Activated CD8-positive, alpha-beta T cell treated with anti-CD3 and anti-CD28 coated beads, Interleukin-2, amount 10 ng/mL, durations not matched to agents 7 days and 5 days (primary cell): ENCODE results near the gene SPP1. TPM values are rescaled to one million over a fixed set of nuclear protein-coding genes. Genes with fewer than 3 reads are reported as not detected.

ENCODE experiments used
- ATAC-seq: fragments of 150-1000 bp; cut with Tn5 transposase; one replicate; pipeline ENCODE4 v1.10.0; 2021; ENCODE audit warnings: moderate library complexity
- CTCF ChIA-PET: fragments of 350-600 bp; sonication (Branson Sonifier 250); formaldehyde crosslinking; loops from one replicate; lab custom pipeline; 2021; ENCODE audit warnings: antibody characterized with exemption; lab: Charles Lee
- POLR2A ChIA-PET: fragments of 350-600 bp; sonication (Branson Sonifier 250); formaldehyde crosslinking; loops from one replicate; lab custom pipeline; 2021; ENCODE audit warnings: antibody characterized with exemption; lab: Charles Lee
- DNase-seq: peaks from one replicate; pipeline ENCODE4 v3.0.0-alpha.2; 2020
- H3K27ac Mint-ChIP-seq: one replicate; pipeline ENCODE4 v1.8.0; 2021; ENCODE audit warnings: mild to moderate bottlenecking, mixed read lengths
- H3K27me3 Mint-ChIP-seq: one replicate; pipeline ENCODE4 v1.8.0; 2021; ENCODE audit warnings: low read depth, mixed read lengths
- H3K36me3 Mint-ChIP-seq: one replicate; pipeline ENCODE4 v1.8.0; 2021; ENCODE audit warnings: low read depth, mixed read lengths
- H3K4me1 Mint-ChIP-seq: one replicate; pipeline ENCODE4 v1.8.0; 2021; ENCODE audit warnings: low read depth, mixed read lengths
- H3K4me3 Mint-ChIP-seq: one replicate; pipeline ENCODE4 v1.8.0; 2021; ENCODE audit warnings: mild to moderate bottlenecking, mixed read lengths
- H3K9me3 Mint-ChIP-seq: one replicate; pipeline ENCODE4 v1.8.0; 2022; ENCODE audit warnings: mixed read lengths; ENCODE audit not compliant: insufficient read depth
- total RNA-seq, 2 experiments: library from RNA; stranded (reverse); gene quantifications; one replicate each; pipeline ENCODE4 v1.2.3, GENCODE V29; 2021

SPP1 gene
- total RNA-seq, 2 experiments from 2014 or later: not detected

DNA sequence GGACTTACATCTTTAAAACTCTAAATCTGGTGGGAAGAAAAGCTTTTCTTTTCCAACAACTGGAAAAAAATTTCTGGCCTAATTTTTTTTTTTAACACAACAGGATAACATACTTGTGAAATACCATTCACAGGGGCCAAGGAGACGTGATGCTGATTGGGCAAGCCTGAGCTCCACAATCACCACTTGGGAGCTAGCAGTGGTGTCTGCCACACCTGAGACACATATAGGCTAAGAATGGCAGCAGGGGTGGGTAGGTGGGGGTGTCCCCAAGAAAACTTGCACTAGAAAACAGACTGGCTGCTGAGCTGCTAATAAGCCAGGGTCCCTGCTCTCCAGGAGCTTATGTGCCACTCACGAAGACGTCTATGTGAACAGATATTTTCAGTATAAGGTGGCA lies 26.4 kb downstream of the SPP1 start:
- Mint-ChIP-seq H3K27me3 (peaks cover 44% of the 10 kb centered on the region), H3K36me3 (peaks cover 1% of the 10 kb centered on the region), H3K4me1 (peaks cover 3% of the 10 kb centered on the region), H3K27ac (no peak overlapping the region), H3K4me3 (no peak overlapping the region), H3K9me3 (no peaks in the 10 kb centered on the region)
- ATAC-seq (no peak), DNase-seq (no peak)
- CTCF ChIA-PET: interaction anchor here (1.0 to 1.7 kb wide), 3 partner anchors 28 to 210 kb away, joined by 3 to 9 read pairs (median 3); no protein-coding TSS in a partner anchor
- POLR2A ChIA-PET: interaction anchor here (0.6 kb wide), 1 partner anchor 13 kb away, joined by 5 read pairs; no protein-coding TSS in a partner anchor

DNA sequence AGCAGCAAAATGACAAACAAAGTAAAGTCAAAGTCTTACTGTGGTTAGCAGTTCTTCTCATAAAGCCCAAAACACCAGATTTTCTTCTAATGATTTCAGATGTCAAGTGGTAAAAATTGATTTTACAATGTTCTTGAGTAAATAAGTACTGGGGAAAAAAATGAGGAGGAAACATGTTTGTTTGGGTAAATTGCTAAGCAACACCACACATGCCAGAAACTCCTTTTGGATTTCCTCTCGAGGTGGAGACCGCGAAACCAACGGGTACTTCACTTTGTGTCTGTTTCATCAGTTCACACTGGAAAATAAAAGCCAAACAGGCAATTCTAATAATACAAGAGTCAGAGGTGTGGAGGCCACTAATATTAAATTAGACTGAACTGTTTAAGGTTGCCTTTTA lies 27.3 kb downstream of the SPP1 start:
- Mint-ChIP-seq H3K4me3 (no peak overlapping the region), H3K9me3 (no peaks in the 10 kb centered on the region), H3K4me1 (peaks cover 5% of the 10 kb centered on the region), H3K27me3 (peaks cover 40% of the 10 kb centered on the region), H3K27ac (no peak overlapping the region), H3K36me3 (peaks cover 1% of the 10 kb centered on the region)
- ATAC-seq (no peak), DNase-seq (no peak)
- CTCF ChIA-PET: no interaction called here
- POLR2A ChIA-PET: no interaction called here

DNA sequence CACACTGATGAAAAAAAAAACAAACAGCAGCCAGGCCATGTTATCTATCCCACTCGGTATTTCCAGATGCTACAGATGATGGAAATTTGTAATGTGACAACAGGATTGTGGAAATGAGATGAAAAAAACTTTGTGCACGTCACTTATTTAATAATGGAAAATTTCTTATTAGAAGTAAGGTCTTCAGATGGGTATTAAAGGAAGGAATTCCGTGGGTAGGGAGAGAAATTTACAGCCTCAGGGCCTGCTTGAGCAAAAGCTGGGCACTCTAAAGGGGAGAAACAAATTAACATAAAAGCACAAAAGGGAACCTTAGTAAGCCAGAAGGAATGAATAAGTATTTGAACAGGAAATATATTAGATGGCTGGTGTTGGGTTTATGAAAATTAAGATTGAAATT lies 27.7 kb downstream of the SPP1 start:
- H3K9me3 Mint-ChIP-seq: no peaks in the 10 kb centered on the region
- ChIA-PET CTCF (no interaction called here), POLR2A (no interaction called here)
- ATAC-seq (no peak), DNase-seq (no peak)
- peaks cover 1% of the 10 kb centered on the region for H3K36me3 Mint-ChIP-seq
- peaks cover 5% of the 10 kb centered on the region for H3K4me1 Mint-ChIP-seq
- peaks cover 40% of the 10 kb centered on the region for H3K27me3 Mint-ChIP-seq
- no peak overlapping the region for H3K27ac Mint-ChIP-seq
- no peak overlapping the region for H3K4me3 Mint-ChIP-seq

DNA sequence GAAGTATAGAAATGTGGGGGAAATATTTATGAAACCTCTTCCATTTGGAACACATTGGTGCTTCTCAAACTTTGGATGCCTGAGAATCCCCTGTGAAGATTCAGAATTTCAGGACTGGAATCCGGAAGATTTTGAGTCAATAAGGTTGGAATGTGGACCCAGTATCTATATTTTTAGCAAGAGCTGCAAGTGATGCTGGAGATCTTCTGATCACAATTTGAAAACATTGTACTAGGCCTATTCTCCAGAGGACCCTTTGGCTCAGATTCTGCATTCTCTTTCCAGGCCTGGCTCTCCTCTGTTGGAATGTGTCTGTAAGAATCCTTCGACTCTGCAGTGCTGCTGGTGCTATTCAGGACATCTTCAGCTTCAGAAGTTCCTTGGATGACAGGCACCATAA lies 29.6 kb downstream of the SPP1 start:
- H3K9me3 Mint-ChIP-seq: no peaks in the 10 kb centered on the region
- H3K36me3 Mint-ChIP-seq: peaks cover 1% of the 10 kb centered on the region
- no peak overlapping the region for H3K27ac Mint-ChIP-seq
- POLR2A ChIA-PET: no interaction called here
- H3K27me3 Mint-ChIP-seq: peaks cover 40% of the 10 kb centered on the region
- peaks cover 15% of the 10 kb centered on the region for H3K4me1 Mint-ChIP-seq
- CTCF ChIA-PET: no interaction called here
- DNase-seq (no peak), ATAC-seq (no peak)
- H3K4me3 Mint-ChIP-seq: no peak overlapping the region

DNA sequence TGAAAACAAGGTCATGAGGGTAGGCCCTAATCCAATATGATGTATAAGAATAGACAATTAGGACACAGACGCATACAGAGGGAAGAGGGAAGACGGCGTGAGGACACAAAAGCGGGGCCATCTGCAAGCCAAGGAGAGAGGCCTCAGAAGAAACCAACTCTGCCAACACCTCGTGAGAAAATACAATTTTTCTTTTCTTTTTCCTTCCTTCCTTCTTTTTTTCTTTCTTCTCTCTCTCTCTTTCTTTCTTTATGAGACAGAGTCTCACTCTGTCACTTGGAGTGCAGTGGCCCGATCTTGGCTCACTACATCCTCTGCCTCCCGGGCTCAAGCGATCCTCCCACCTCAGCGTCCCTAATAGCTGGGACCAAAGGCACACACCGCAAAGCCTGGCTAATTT lies 30.4 kb downstream of the SPP1 start:
- Mint-ChIP-seq H3K4me3 (no peak overlapping the region), H3K27ac (no peak overlapping the region), H3K4me1 (peaks cover 21% of the 10 kb centered on the region), H3K27me3 (peaks cover 34% of the 10 kb centered on the region), H3K36me3 (peaks cover 1% of the 10 kb centered on the region), H3K9me3 (no peaks in the 10 kb centered on the region)
- ATAC-seq (no peak), DNase-seq (no peak)
- ChIA-PET CTCF (interaction anchor here (1.3 kb wide), 1 partner anchor 20 kb away, joined by 4 read pairs; no protein-coding TSS in a partner anchor), POLR2A (no interaction called here)

DNA sequence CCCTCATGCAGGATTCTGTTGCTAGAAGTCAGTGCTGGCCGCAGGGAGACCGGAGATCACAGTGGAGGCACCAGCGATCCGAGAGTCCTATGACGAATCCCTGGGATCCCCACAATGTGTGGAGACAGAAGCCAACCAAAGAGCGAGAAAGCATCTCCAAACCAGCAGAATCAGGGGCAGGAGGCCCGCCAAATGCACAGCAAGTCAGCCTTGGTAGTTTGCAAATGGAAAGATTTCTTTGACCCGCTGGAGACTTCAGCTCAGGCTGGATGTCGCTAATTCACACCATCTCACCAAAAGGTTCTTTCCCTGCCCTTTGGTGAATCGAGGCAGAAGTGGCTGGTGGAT lies 31.4 kb downstream of the SPP1 start:
- peaks cover 1% of the 10 kb centered on the region for H3K36me3 Mint-ChIP-seq
- ChIA-PET CTCF (no interaction called here), POLR2A (no interaction called here)
- ATAC-seq: no peak
- peaks cover 34% of the 10 kb centered on the region for H3K27me3 Mint-ChIP-seq
- H3K4me1 Mint-ChIP-seq: peaks cover 21% of the 10 kb centered on the region
- no peaks in the 10 kb centered on the region for H3K9me3 Mint-ChIP-seq
- H3K4me3 Mint-ChIP-seq: peak overlapping the region; percentile 77
- no peak for DNase-seq
- peak overlapping the region; percentile 65 for H3K27ac Mint-ChIP-seq

DNA sequence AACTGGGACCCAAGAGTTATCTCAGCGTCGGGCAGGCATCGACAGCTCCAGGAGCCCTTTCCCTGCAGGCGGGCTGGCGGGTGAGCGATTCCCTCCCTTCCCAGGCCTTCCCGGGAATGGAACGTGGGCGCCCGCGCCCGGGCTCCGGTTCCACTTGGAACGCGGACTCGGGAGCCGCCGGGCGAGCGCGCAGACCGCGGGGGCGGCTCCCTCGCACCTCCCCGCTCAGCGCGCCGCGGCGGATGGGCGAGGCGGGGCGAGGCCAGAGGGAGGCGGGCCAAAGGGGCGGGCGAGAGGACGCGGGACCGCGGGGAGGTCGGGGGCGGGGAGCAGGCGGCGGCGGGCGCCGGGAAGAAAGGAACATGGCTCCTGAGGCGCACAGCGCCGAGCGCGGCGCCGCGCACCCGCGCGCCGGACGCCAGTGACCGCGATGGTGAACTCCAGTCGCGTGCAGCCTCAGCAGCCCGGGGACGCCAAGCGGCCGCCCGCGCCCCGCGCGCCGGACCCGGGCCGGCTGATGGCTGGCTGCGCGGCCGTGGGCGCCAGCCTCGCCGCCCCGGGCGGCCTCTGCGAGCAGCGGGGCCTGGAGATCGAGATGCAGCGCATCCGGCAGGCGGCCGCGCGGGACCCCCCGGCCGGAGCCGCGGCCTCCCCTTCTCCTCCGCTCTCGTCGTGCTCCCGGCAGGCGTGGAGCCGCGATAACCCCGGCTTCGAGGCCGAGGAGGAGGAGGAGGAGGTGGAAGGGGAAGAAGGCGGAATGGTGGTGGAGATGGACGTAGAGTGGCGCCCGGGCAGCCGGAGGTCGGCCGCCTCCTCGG lies 32.0 kb downstream of the SPP1 start, which contains the start of gene PKD2:
Gene PKD2, plus strand, starts transcription at position 332 of the 818 bp plus-strand sequence. Its CDS starts 99 bp downstream, at position 431.
- Mint-ChIP-seq H3K9me3 (no peaks in the 10 kb centered on the region), H3K27me3 (peaks cover 31% of the 10 kb centered on the region), H3K27ac (peak within 1 kb of the TSS; percentile 66), H3K4me1 (peaks cover 25% of the 10 kb centered on the region), H3K36me3 (peaks cover 1% of the 10 kb centered on the region), H3K4me3 (peak within 1 kb of the TSS; percentile 81)
- ATAC-seq (peak; percentile 94), DNase-seq (peak; percentile 82)
- CTCF ChIA-PET: interaction anchor here (0.7 to 0.9 kb wide), 2 partner anchors 22 to 32 kb away, joined by 3 read pairs; partner anchors contain the start of gene SPP1
- POLR2A ChIA-PET: no interaction called here

DNA sequence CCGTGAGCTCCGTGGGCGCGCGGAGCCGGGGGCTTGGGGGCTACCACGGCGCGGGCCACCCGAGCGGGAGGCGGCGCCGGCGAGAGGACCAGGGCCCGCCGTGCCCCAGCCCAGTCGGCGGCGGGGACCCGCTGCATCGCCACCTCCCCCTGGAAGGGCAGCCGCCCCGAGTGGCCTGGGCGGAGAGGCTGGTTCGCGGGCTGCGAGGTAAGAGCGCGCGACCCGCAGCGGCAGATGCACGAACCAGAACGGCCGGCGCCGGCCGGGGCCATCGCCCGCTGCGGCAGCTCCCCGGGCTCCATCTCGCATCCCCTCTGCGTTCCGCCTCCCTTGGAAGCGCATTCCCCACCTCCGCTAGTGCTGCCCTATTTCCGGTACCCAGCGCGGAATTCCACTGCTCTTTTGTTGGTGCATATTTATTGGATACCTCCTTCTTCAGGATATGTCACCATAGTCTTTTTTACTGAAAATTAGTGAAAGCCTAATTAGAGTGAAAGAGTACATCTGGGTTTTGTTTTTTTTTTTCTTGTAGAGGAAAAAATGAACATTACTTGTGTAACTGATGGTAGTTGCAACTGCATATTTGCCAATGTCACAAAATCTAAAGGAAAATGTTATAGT lies 32.7 kb downstream of the SPP1 start:
- CTCF ChIA-PET: interaction anchor here (0.7 to 0.9 kb wide), 2 partner anchors 23 to 32 kb away, joined by 3 read pairs; partner anchors contain the start of gene SPP1
- POLR2A ChIA-PET: no interaction called here
- DNase-seq (peak; percentile 26), ATAC-seq (peak; percentile 46)
- H3K36me3 Mint-ChIP-seq: peaks cover 1% of the 10 kb centered on the region
- H3K4me3 Mint-ChIP-seq: peak overlapping the region; percentile 81
- peak overlapping the region; percentile 66 for H3K27ac Mint-ChIP-seq
- H3K4me1 Mint-ChIP-seq: peaks cover 28% of the 10 kb centered on the region
- H3K27me3 Mint-ChIP-seq: peaks cover 29% of the 10 kb centered on the region
- H3K9me3 Mint-ChIP-seq: no peaks in the 10 kb centered on the region

DNA sequence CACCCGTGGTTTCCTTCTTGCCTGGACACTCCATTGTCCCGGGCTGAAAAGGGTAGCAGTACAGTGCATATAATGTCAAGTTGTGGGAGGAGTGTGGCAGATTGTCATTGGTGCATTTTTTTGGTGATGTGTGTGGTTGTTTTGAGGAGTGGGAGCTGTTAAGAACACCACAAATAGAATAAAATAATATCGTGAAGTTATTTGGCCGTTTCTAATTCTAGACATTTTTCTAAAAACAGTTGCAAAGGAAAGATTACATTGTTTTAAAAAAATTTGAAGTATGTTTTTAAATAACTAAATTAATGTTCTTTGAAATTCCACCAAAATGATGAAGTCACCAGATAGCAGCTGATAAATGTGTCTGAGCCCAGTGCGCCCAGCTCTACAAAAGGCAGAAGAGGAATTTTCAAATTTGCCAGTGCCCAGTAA lies 33.2 kb downstream of the SPP1 start:
- CTCF ChIA-PET: interaction anchor here (0.9 kb wide), 1 partner anchor 23 kb away, joined by 3 read pairs; no protein-coding TSS in a partner anchor
- no peak for ATAC-seq
- peak overlapping the region; percentile 66 for H3K27ac Mint-ChIP-seq

DNA sequence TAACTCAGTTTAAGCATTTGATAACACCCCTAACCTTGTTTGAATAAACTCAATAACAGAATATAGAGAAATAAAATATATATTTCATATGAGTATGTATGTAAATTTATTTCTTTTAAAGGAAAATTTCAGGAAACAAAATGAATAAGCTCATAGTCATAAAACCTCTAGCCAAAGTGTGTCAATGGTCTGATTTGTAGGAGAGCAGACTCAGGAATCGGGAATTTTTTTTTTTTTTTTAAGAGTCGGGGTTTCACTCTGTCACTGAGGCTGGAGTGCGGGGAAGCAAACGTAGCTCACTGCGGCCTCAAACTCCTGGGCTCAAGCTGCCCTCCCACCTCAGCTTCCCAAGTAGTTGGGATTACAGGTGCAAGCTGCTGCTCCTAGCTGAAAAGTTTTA lies 34.4 kb downstream of the SPP1 start:
- ATAC-seq: no peak
- CTCF ChIA-PET: interaction anchor here (1.2 kb wide), 1 partner anchor 161 kb away, joined by 6 read pairs; no protein-coding TSS in a partner anchor
- peaks cover 28% of the 10 kb centered on the region for H3K4me1 Mint-ChIP-seq

More for the DNA sequence above, 33.2 kb downstream of the SPP1 start:
- Mint-ChIP-seq H3K36me3 (peaks cover 1% of the 10 kb centered on the region), H3K27me3 (peaks cover 27% of the 10 kb centered on the region), H3K4me1 (peaks cover 28% of the 10 kb centered on the region), H3K9me3 (no peaks in the 10 kb centered on the region), H3K4me3 (peak overlapping the region; percentile 81)
- no peak for DNase-seq
- POLR2A ChIA-PET: no interaction called here

DNA sequence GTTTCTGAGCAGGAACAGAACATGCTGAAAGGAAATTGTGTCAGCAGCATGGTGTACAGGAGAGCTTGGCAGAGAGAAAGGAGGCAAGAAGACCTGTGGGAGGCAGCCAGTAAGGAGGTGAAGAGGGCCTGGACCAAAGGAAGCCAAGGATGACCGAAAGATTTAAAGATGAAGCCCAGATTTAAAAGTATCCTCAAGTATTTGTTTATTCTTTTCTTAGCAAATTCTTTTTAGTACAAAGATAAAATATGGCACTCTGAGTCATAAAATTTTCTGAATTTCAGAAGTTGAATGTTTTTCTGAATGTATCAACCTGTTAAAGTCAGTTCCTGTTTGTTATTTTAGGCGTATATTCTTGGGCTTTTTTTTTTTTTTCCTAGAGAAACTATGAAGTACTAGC lies 35.5 kb downstream of the SPP1 start:
- DNase-seq: no peak
- ATAC-seq: no peak
- Mint-ChIP-seq H3K9me3 (no peaks in the 10 kb centered on the region), H3K27ac (no peak overlapping the region), H3K36me3 (no peaks in the 10 kb centered on the region), H3K4me1 (peaks cover 28% of the 10 kb centered on the region), H3K27me3 (peaks cover 12% of the 10 kb centered on the region), H3K4me3 (no peak overlapping the region)
- POLR2A ChIA-PET: no interaction called here
- CTCF ChIA-PET: interaction anchor here (0.6 to 1.4 kb wide), 2 partner anchors 76 to 201 kb away, joined by 3 to 4 read pairs; no protein-coding TSS in a partner anchor

More for the DNA sequence above, 34.4 kb downstream of the SPP1 start:
- Mint-ChIP-seq H3K27me3 (peaks cover 22% of the 10 kb centered on the region), H3K36me3 (peaks cover 1% of the 10 kb centered on the region), H3K4me3 (no peak overlapping the region), H3K27ac (no peak overlapping the region), H3K9me3 (no peaks in the 10 kb centered on the region)
- no peak for DNase-seq
- POLR2A ChIA-PET: no interaction called here

DNA sequence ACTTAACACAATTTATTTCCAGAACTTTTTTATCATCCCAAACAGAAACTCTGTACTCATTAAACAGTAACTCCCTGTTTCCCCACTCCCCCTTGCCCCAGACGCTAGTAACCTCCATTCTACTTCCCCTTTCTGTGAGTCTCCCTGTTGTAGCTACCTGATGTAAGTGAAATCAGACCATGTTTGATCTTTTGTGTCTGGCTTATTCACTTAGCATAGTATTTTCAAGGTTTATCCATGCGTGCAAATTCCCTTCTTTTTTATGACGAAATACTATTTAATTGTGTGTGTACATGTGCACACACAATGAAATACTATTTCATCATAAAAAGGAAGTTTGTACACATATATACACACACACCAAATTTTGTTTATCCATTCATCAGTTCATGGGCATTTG lies 37.1 kb downstream of the SPP1 start:
- no peak for ATAC-seq
- Mint-ChIP-seq H3K4me3 (no peak overlapping the region), H3K27ac (no peak overlapping the region), H3K4me1 (peaks cover 22% of the 10 kb centered on the region), H3K9me3 (no peaks in the 10 kb centered on the region), H3K27me3 (peaks cover 4% of the 10 kb centered on the region), H3K36me3 (no peaks in the 10 kb centered on the region)
- ChIA-PET POLR2A (no interaction called here), CTCF (no interaction called here)
- no peak for DNase-seq
